ENCODE measurements around the gene SKAP1. TPM values are rescaled to one million over a fixed set of nuclear protein-coding genes. Genes with fewer than 3 reads are reported as not detected.

SKAP1 gene
- total RNA-seq, 1 experiment from 2014 or later = 0.31 TPM

GRCh38 chr17:48106802-48107136 is 323.2 kb downstream of the SKAP1 start:
- no peak for DNase-seq
- no TSS peak for BruUV-seq (replicated peaks)
- peak overlapping the region; percentile 94 for H3K4me3 ChIP-seq
- no peaks in the 10 kb centered on the region; the same call in 1 of the 2 replicates for H4K20me1 ChIP-seq (ENCODE audit: insufficient read depth)
- H3K27me3 ChIP-seq (ENCODE audit: insufficient read depth, low read depth) = no peaks in the 10 kb centered on the region
- intact Hi-C loops (cut with micrococcal nuclease; ENCODE audit: unreplicated experiment) = no loop called here
- POLR2A ChIA-PET (ENCODE audit: unreplicated experiment) = interaction anchor here (0.6 kb wide), 1 partner anchor 74 kb away, joined by 6 read pairs; no protein-coding TSS in a partner anchor
- H3K4me1 ChIP-seq (replicated peaks; ENCODE audit: insufficient read depth) = peaks cover 12% of the 10 kb centered on the region
- no peak for TF ChIP-seq EZH2 (IDR thresholded peaks at IDR 0.05; ENCODE audit: low read depth)
- TF ChIP-seq CTCF (conservative IDR thresholded peaks at IDR 0.05) = no peak
- peak overlapping the region; percentile 100 for H2AFZ ChIP-seq
- H3K27ac ChIP-seq = peak overlapping the region; percentile 90; the same call in 1 of the 2 replicates
- peaks cover 37% of the 10 kb centered on the region for H3F3A ChIP-seq (ENCODE audit: insufficient read depth, low read depth)
- no peaks in the 10 kb centered on the region for H3K9me2 ChIP-seq (ENCODE audit: insufficient read depth)
- CTCF ChIA-PET = interaction anchor here (1.3 kb wide), 1 partner anchor 80 kb away, joined by 3 read pairs; no protein-coding TSS in a partner anchor
- no peaks in the 10 kb centered on the region for H3K36me3 ChIP-seq (ENCODE audit: low read depth)
- 0 out of 2 replicates have a peak, but pooled peaks cover 4% of the 10 kb centered on the region for H3K9me3 ChIP-seq (ENCODE audit: insufficient read depth, low read depth)
- peaks cover 36% of the 10 kb centered on the region for H3K79me2 ChIP-seq (ENCODE audit: low read depth)
- peak overlapping the region; percentile 89 for H3K4me2 ChIP-seq

GRCh38 chr17:48104440-48104839 is 325.6 kb downstream of the SKAP1 start:
- POLR2A ChIA-PET (ENCODE audit: unreplicated experiment) = no interaction called here
- 0 out of 2 replicates have a peak, but pooled peaks cover 4% of the 10 kb centered on the region for H3K9me3 ChIP-seq (ENCODE audit: insufficient read depth, low read depth)
- no peak for DNase-seq
- TF ChIP-seq CTCF (conservative IDR thresholded peaks at IDR 0.05) (no peak), EZH2 (IDR thresholded peaks at IDR 0.05; ENCODE audit: low read depth) (no peak)
- intact Hi-C loops (cut with micrococcal nuclease; ENCODE audit: unreplicated experiment) = loop anchor here (5.0 kb wide), 1 partner anchor 57 kb away; the partner anchor contains the start of gene NFE2L1
- H3K79me2 ChIP-seq (ENCODE audit: low read depth) = peaks cover 29% of the 10 kb centered on the region
- CTCF ChIA-PET = no interaction called here
- no TSS peak for BruUV-seq (replicated peaks)
- H3K27ac ChIP-seq = no peak overlapping the region
- H3F3A ChIP-seq (ENCODE audit: insufficient read depth, low read depth) = peaks cover 58% of the 10 kb centered on the region
- peaks cover 16% of the 10 kb centered on the region for H3K4me1 ChIP-seq (replicated peaks; ENCODE audit: insufficient read depth)
- no peak overlapping the region for H3K4me2 ChIP-seq
- no peaks in the 10 kb centered on the region for H3K9me2 ChIP-seq (ENCODE audit: insufficient read depth)
- H3K4me3 ChIP-seq = no peak overlapping the region
- peaks cover 3% of the 10 kb centered on the region for H4K20me1 ChIP-seq (ENCODE audit: insufficient read depth)
- H3K36me3 ChIP-seq (ENCODE audit: low read depth) = no peaks in the 10 kb centered on the region
- H3K27me3 ChIP-seq (ENCODE audit: insufficient read depth, low read depth) = no peaks in the 10 kb centered on the region
- H2AFZ ChIP-seq = no peak overlapping the region

DNA sequence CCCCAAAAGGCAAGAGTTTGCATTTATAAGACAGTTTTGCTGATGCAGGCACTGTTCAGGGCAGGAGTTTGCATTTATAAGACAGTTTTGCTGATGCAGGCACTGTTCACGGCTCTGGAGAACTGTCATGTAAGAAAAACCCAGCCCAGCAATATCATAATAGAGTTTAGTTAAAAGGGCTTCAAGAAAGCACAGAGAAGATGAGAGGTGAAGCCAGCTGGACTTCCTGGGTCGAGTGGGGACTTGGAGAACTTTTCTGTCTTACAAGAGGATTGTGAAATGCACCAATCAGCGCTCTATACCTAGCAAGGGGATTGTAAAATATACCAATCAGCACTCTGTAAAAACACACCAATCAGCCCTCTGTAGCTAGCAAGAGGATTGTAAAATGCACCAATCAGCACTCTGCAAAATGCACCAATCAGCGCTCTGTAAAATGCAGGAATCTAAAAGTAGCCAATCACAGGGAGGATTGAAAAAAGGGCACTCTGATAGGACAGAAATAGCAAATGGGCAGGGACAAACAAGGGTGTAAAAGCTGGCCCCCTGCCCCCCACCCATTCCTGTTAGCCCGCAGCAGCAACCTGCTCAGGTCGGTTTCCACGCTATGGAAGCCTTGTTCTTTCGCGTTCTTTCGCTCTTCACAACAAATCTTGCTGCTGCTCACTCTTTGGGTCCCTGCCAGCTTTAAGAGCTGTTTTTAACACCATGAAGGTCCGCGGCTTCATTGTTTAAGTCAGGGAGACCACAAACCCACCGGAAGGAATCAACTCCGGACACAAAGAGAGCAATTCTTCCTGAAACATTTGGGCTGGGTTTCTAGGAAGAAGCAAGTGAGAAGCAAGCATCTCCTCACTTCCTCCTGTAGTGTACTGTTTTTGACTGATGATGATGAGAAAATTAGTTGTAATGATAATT is 327.0 kb downstream of the SKAP1 start:
- H4K20me1 ChIP-seq (ENCODE audit: insufficient read depth) = peaks cover 17% of the 10 kb centered on the region
- DNase-seq = no peak
- H3K27ac ChIP-seq = no peak overlapping the region
- peaks cover 58% of the 10 kb centered on the region for H3F3A ChIP-seq (ENCODE audit: insufficient read depth, low read depth)
- H3K4me3 ChIP-seq = no peak overlapping the region
- no peaks in the 10 kb centered on the region for H3K27me3 ChIP-seq (ENCODE audit: insufficient read depth, low read depth)
- H3K4me1 ChIP-seq (replicated peaks; ENCODE audit: insufficient read depth) = peaks cover 20% of the 10 kb centered on the region
- intact Hi-C loops (cut with micrococcal nuclease; ENCODE audit: unreplicated experiment) = loop anchor here (5.0 kb wide), 1 partner anchor 56 kb away; the partner anchor contains the start of gene NFE2L1
- 0 out of 2 replicates have a peak, but pooled peaks cover 4% of the 10 kb centered on the region for H3K9me3 ChIP-seq (ENCODE audit: insufficient read depth, low read depth)
- no peak overlapping the region for H3K4me2 ChIP-seq
- H3K79me2 ChIP-seq (ENCODE audit: low read depth) = peaks cover 29% of the 10 kb centered on the region
- no peak for TF ChIP-seq CTCF (conservative IDR thresholded peaks at IDR 0.05)
- ChIA-PET POLR2A (ENCODE audit: unreplicated experiment) (no interaction called here), CTCF (no interaction called here)
- no TSS peak for BruUV-seq (replicated peaks)
- no peaks in the 10 kb centered on the region for H3K9me2 ChIP-seq (ENCODE audit: insufficient read depth)
- H2AFZ ChIP-seq = no peak overlapping the region
- H3K36me3 ChIP-seq (ENCODE audit: low read depth) = no peaks in the 10 kb centered on the region
